CD4-positive, alpha-beta memory T cell (primary cell): ENCODE data around the gene MAGEB17. TPM values are rescaled to one million over a fixed set of nuclear protein-coding genes. Genes with fewer than 3 reads are reported as not detected.

Source experiments
- polyA plus RNA-seq, 2 donors: library from polyadenylated mRNA; unstranded; fragments of 300-500 nt; fragmentation: Illumina TruSeq; gene quantifications; one replicate each; pipeline ENCODE4 v1.2.3, GENCODE V29; 2021
- total RNA-seq, 2 experiments: library from RNA; stranded (reverse); gene quantifications; one replicate each; pipeline ENCODE4 v1.2.3, GENCODE V29; 2021

MAGEB17 gene
- total and polyA plus RNA-seq, 4 experiments from 2014 or later, result not detected

Other genes with a start within 250 kb of the MAGEB17 start
- under 1 TPM; 0.23 to 0.33 TPM for gene GRPR, start 43.9 kb upstream of the MAGEB17 start, total RNA-seq
- gene GRPR, start 43.9 kb upstream of the MAGEB17 start, polyA plus RNA-seq, result under 1 TPM in 1 of 2 donors, not detected in 1; 0.24 TPM